Measurements from ENCODE around the gene CFAP92.
A peak's percentile ranks its signal among the peaks of the same experiment; 100 is the strongest.
"Not testable (repeated sequence)": the region's sequence is repeated elsewhere in the genome, so short reads cannot be mapped to it uniquely, and the experiment has no call there.

Gene CFAP92

GRCh38 chr3:128902426-128902825 is 91.5 kb downstream of the CFAP92 start:
- no peak for DNase-seq (ENCODE audit: low read depth)

GRCh38 chr3:128895843-128896697 is 97.8 kb downstream of the CFAP92 start:
- DNase-seq (ENCODE audit: low read depth), result no peak

GRCh38 chr3:128889139-128889894 is 104.6 kb downstream of the CFAP92 start:
- DNase-seq (ENCODE audit: low read depth), result no peak

GRCh38 chr3:128884992-128885391 is 108.9 kb downstream of the CFAP92 start:
- no peak for DNase-seq (ENCODE audit: low read depth)

- DNase-seq (ENCODE audit: low read depth), result no peak
Observed at GRCh38 chr3:128882719-128883118, 111.2 kb downstream of the CFAP92 start.

- no peak for DNase-seq (ENCODE audit: low read depth)
Observed at GRCh38 chr3:128881576-128881975, 112.3 kb downstream of the CFAP92 start.

GRCh38 chr3:128880455-128880854 is 113.4 kb downstream of the CFAP92 start:
- not testable (repeated sequence) for DNase-seq (ENCODE audit: low read depth)

- DNase-seq (ENCODE audit: low read depth), result no peak
Observed at GRCh38 chr3:128879991-128880390, 113.9 kb downstream of the CFAP92 start.

GRCh38 chr3:128879125-128879969 is 114.5 kb downstream of the CFAP92 start, which contains the start of gene ACAD9:
ACAD9 (plus strand) TSS chr3:128879620; CDS start chr3:128879692, 72 bp downstream.
- peak; percentile 93 for DNase-seq (ENCODE audit: low read depth)

GRCh38 chr3:128878556-128879124 is 115.2 kb downstream of the CFAP92 start:
- DNase-seq (ENCODE audit: low read depth), result peak; percentile 51

GRCh38 chr3:128878011-128878457 is 115.8 kb downstream of the CFAP92 start:
- DNase-seq (ENCODE audit: low read depth), result no peak

- DNase-seq (ENCODE audit: low read depth), result no peak
Observed at GRCh38 chr3:128875556-128876120, 118.2 kb downstream of the CFAP92 start.

GRCh38 chr3:128874481-128875180 is 119.2 kb downstream of the CFAP92 start:
- no peak for DNase-seq (ENCODE audit: low read depth)

- no peak for DNase-seq (ENCODE audit: low read depth)
Observed at GRCh38 chr3:128873244-128874022, 120.4 kb downstream of the CFAP92 start.

- DNase-seq (ENCODE audit: low read depth), result no peak
Observed at GRCh38 chr3:128872744-128873143, 121.1 kb downstream of the CFAP92 start.

- DNase-seq (ENCODE audit: low read depth), result no peak
Observed at GRCh38 chr3:128872282-128872681, 121.6 kb downstream of the CFAP92 start.

- DNase-seq (ENCODE audit: low read depth), result no peak
Observed at GRCh38 chr3:128870347-128870746, 123.5 kb downstream of the CFAP92 start.

- DNase-seq (ENCODE audit: low read depth), result no peak
Observed at GRCh38 chr3:128867200-128868125, 126.4 kb downstream of the CFAP92 start.
